ENCODE measurements around the gene ENTHD1.

DNA sequence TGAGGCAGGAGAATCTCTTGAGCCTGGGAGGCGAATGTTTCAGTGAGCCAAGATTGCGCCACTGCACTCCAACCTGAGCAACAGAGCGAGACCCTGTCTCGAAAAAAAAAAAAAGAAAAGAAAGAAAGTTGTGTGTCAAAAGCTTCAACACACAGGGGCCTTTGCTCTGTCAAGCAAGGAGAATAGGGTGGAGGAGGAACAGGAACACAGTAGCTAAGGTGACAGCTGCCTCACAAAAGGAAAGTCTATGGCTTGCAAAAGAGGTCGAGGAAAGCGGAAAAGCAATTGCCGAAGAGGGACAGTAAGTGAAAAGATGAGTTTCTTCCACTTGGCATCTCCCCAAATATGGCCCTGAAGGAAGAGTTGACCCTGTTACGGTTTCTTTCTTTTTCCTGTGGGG, 40.2 kb upstream of the ENTHD1 start:
- TF ChIP-seq, protein P1, sequence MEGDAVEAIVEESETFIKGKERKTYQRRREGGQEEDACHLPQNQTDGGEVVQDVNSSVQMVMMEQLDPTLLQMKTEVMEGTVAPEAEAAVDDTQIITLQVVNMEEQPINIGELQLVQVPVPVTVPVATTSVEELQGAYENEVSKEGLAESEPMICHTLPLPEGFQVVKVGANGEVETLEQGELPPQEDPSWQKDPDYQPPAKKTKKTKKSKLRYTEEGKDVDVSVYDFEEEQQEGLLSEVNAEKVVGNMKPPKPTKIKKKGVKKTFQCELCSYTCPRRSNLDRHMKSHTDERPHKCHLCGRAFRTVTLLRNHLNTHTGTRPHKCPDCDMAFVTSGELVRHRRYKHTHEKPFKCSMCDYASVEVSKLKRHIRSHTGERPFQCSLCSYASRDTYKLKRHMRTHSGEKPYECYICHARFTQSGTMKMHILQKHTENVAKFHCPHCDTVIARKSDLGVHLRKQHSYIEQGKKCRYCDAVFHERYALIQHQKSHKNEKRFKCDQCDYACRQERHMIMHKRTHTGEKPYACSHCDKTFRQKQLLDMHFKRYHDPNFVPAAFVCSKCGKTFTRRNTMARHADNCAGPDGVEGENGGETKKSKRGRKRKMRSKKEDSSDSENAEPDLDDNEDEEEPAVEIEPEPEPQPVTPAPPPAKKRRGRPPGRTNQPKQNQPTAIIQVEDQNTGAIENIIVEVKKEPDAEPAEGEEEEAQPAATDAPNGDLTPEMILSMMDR (IDR thresholded peaks at IDR 0.05; ENCODE audit: control extremely low read depth in 1 of 3, insufficient read depth in 1 of 3, low read depth in 1 of 3, low read length in 3 of 3): no peak
- TF ChIP-seq YY1 (IDR thresholded peaks at IDR 0.05; ENCODE audit: low read depth, low read length) (no peak), POLR2A (IDR thresholded peaks at IDR 0.05; ENCODE audit: control extremely low read depth in 1 of 2, low read depth in 2 of 2, low read length in 2 of 2) (no peak), POLR2AphosphoS5 (IDR thresholded peaks at IDR 0.05; ENCODE audit: low read depth, low read length) (no peak)

All from H1 (cell line).